Epithelial cell of proximal tubule (primary cell): ENCODE measurements around the gene CYB5RL. TPM values are rescaled to one million over a fixed set of nuclear protein-coding genes. Genes with fewer than 3 reads are reported as not detected.

Experiments used
- DNase-seq: peaks from one replicate; pipeline ENCODE4 v3.0.0-alpha.2; 2011; ENCODE audit warnings: low read depth
- H3K4me3 ChIP-seq: 2 replicates; pipeline ENCODE4 v1.5.1; 2011; ENCODE audit warnings: low read depth, mild to moderate bottlenecking, low read length
- CTCF ChIP-seq: conservative IDR thresholded peaks from 2 replicates; pipeline ENCODE4 v1.5.1; 2012; ENCODE audit warnings: low read depth, mild to moderate bottlenecking, low read length
- total RNA-seq: library from RNA; depleted of rRNA; stranded (reverse); fragments of >200 nt; gene quantifications from 2 replicates; pipeline ENCODE4 v1.2.3, GENCODE V29; 2015

CYB5RL gene
- total RNA-seq, 1 donor from 2014 or later: 2.8 TPM

DNA sequence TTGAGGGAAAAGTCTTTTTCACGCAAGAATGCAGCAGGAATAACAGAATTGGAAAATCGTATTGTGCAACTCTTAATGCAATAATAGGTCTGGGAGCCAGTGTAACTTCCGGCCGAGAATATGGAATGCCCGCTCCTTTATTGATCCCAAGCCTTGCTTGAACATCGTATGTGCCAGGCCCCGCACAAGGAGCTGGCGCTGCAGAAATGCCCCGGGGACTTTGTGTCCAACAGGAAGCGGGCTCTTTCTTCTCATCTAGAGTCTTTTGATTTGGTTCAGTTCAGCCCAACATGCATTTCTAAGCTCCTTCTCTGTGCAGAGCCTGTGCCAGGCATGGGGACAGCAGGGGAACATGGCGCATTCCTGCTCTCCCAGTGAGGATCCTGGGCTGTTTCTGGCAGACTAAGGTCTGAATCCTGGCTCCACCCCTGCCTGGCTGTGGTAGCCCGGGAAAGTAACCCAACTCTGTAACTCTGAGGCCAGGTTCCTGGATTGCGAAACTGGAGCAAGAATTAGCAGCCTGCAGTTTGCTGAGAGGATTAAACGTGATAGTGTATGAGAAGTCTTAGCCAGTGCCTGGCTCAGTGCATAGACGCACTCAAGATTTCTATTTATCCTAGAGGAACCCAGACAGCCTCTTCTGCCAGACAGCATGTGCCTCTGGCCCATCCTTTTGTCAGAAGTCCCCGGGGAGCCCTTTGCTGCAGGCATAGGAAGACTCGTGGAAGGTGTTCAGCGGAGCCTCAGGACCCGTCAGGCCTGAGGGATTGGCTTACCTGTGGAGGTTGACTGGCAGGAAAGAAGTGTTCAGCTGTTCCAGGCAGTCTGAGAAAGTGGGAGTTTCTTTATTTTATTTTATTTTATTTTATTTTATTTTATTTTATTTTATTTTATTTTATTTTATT lies 46.0 kb downstream of the CYB5RL start:
- no peak overlapping the region for H3K4me3 ChIP-seq
- no peak for TF ChIP-seq CTCF
- DNase-seq: peak; percentile 7

DNA sequence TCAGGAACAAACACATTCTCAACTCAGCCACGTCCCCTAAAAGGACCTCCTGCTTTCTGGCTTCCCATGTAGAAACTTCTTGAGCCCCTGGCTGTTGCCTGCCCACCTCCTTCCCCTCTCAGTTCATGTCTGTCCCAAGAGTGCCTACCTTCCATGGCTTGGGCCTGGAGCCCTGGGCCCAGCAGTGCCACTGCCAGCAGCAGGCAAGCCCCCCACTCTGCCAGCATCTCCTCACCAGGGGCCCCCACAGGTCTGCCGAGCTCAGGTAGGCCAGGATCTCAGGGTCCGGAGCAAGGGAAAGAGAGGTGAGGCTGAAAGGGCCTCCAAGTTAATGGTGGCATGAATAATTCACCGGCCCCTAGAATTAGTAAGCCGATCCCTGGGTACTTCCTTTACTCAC lies 47.1 kb downstream of the CYB5RL start, which contains the start of gene CDCP2:
Gene CDCP2, minus strand, starts transcription at position 305 of the 400 bp plus-strand sequence. Its CDS starts 78 bp downstream, at position 227.
- H3K4me3 ChIP-seq: no peak within 1 kb of the TSS
- DNase-seq: no peak
- no peak for TF ChIP-seq CTCF

DNA sequence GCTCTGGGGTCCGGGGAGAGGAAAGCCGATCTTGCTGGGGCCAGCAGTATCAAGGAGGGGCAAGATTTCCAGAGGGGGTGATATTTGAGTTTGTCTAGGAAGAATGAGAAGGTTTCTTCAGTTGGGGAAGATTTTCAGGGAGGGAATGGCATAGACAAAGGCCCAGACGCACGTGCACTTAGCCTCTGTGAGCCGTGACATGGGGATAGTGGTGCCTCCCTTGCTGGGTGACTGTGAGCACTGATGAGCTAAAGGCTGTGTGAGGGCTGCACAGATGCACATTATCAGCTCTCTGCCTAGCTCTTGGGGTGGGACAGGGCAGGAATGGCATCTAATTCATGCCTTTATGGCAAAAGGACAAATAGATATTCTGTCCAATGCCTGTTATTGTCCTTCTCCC lies 48.8 kb downstream of the CYB5RL start:
- DNase-seq: no peak
- TF ChIP-seq CTCF: no peak
- H3K4me3 ChIP-seq: no peak overlapping the region

Other genes starting within 250 kb of the CYB5RL start
- not detected in 2 replicates for gene LDLRAD1, start 181.8 kb downstream of the CYB5RL start, total RNA-seq
- gene TMEM59, start 146.8 kb downstream of the CYB5RL start, total RNA-seq: 71.8 and 106 TPM in 2 replicates
- gene TCEANC2, start 146.4 kb downstream of the CYB5RL start, total RNA-seq: 1.9 and 2.0 TPM in 2 replicates
- not detected in 2 replicates for gene CDCP2, start 47.0 kb downstream of the CYB5RL start, total RNA-seq
- gene MRPL37, start 137 bp upstream of the CYB5RL start, total RNA-seq: 115 and 191 TPM in 2 replicates
- 7.8 and 13.1 TPM in 2 replicates for gene SSBP3, start 206.4 kb upstream of the CYB5RL start, total RNA-seq